PC-9 (cell line): ENCODE measurements around the gene SHC2.

Experiments
- CTCF ChIP-seq: fragments of 200-600 bp; sonication (generic); conservative IDR thresholded peaks from 2 replicates; pipeline ENCODE4 v1.6.1; 2017; ENCODE audit warnings: mixed run types, antibody characterized with exemption, mild to moderate bottlenecking, moderate library complexity
- EZH2 ChIP-seq: fragments of 200-600 bp; sonication (generic); IDR thresholded peaks from 2 replicates; pipeline ENCODE4 v1.8.0; 2017; ENCODE audit warnings: antibody characterized with exemption, low read depth

DNA sequence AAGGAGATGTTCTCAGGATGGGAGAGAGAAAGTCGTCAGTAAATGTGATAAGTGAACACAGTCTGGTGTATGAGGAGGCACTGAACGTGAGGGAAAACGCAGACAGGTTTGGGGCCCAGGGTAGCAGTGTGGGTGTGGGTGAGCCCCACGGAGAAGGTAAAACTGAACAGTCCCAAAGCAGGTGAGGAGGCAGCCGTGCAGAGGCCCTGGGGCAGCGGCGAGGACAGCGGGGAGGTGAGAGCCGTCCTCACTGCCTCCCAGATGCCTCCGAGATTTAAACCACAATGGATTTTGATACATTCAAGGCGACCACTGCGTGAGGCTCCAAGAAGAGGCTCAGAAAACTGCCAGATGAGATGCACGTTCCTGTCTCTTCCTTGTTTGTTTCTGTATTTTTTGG lies 14.5 kb upstream of the SHC2 start:
- TF ChIP-seq CTCF = no peak
- no peak for TF ChIP-seq EZH2
